Left cardiac atrium (tissue), 4 donors: ENCODE results near the gene CTBP2. TPM values are rescaled to one million over a fixed set of nuclear protein-coding genes. Genes with fewer than 3 reads are reported as not detected.
A peak's percentile ranks its signal among the peaks of the same experiment; 100 is the strongest.

Experiments
- ATAC-seq, 2 donors: fragments of 200-7000 bp; cut with Tn5 transposase; one replicate each; pipeline ENCODE4 v1.9.1; 2020; ENCODE audit warnings: mild to moderate bottlenecking in 2 of 2, moderate library complexity in 2 of 2
- DNase-seq: peaks from one replicate; pipeline ENCODE4 v3.0.0-alpha.2; 2020
- intact Hi-C, 2 donors: fragments of 100-400 bp; cut with DNase I; formaldehyde crosslinking; loops; one replicate each; pipeline versions ENCODE4 v1.14.1 to v1.15.1; 2022 to 2023
- total RNA-seq, 2 donors: library from RNA; stranded (reverse); fragmentation: NEBNext Ultra II Directional; extraction: Animal tissue kit (Norgen Biotek cat#: 25700); gene quantifications; one replicate each; pipeline ENCODE4 v1.2.1, GENCODE V29; 2021
- donor health status: DM: no; HTN: yes; CAD: no.
- donor health status: DM: no; HTN: yes; CAD: no; lungs with severe emphysema.
- donor health status: DM: yes; HTN: yes; CAD: no.
- donor health status: Dilated cardiomyopathy.

The CTBP2 gene
- total RNA-seq, 2 donors from 2014 or later: 30.8 to 36.8 TPM

DNA sequence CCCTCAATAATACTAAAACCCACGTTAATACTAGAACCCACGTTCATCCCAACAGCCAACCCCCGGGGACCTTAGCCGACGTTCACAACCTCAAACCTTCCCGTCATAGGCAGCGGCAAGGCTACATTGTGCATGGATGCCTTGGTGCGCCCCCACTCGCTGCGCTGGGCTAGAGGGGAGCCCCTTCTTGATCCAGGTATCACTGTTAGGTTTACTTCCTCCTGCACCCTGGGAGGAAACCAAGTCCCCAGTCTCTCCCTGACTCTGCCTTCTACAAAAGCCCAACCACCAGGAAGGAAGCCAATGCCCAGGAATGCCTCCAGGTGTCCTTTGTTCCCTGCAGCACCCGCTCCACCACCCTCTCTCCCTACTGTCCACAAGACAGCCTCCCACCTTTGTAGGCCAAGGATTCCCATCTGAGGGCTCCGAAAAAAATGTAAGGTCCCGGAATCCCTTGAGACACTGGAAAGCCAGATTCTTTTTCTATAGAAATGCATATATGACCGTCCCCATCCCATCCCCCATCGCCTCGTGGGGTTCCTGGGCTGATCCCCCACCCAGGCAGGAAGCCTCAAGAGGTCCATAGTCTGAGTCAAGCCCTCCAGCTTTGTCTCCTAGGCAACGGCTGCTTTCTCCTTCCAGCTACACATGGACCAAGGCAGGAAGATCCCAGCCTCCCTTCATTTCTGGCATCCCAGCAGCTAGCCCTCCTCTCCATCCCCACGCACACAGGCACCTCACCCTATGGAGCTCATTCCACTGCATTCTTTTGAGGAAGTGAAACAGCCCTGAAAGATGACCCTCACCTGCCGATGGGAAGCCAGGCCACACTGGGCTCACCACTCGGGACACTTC lies 25.2 kb downstream of the CTBP2 start:
- ATAC-seq (no peak), DNase-seq (no peak)
- intact Hi-C loops: no loop called here

DNA sequence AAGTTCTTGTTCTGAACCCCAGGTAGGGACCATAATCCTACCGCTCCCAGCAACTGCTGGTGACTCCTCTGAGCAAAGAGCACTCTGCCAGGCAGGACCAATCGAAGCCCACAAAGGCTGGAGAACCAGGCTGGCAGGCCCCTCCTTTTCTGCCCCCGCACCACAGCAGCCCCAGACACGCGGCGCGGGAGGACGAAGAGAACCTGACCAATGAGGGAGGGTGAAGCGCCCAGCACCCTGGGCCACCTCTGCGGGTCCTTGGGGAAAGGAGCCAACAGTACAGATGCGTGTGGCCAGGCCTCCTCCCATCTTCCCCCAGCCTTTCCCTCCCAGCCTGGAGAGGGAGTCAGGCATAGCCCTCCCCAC lies 25.9 kb downstream of the CTBP2 start:
- ATAC-seq: no peak
- no peak for DNase-seq
- intact Hi-C loops: no loop called here

DNA sequence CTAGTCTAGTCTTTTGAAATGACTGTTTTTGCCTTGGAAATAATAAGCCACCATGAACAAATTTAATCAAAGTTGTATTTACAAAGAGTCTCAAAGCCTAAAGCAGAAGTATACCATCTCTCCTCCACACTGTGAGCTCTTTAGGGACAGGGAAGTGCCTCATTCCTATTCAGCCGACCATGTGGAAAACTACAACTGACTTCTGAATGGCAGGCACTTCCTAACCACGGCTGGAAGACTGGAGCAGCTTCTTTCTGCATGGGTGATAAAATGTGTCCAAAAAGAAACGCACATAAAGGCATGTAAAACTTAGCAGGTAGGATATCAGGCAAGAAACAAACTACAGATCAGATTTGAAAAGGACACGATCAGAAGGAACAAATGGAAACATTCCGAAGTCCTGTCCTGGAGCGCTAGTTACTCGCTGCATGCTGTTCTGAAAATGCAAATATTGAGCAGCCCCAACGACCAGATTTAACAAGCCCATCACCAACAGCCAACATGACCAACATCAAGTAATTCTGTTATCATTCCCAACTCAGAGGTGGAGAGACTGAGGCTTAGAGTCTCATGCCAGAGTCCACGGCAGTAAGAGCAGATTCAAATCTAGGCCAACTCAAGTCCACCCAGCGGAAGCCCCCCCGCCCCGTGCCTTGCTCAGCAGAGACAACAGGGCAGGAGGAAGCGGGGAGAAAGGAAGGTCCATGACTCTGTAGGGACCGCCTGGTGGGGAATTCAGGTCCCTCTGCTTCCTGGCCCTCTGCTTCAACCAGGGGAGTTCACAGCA lies 26.5 kb downstream of the CTBP2 start:
- intact Hi-C loops: no loop called here
- DNase-seq (no peak), ATAC-seq (no peak)

DNA sequence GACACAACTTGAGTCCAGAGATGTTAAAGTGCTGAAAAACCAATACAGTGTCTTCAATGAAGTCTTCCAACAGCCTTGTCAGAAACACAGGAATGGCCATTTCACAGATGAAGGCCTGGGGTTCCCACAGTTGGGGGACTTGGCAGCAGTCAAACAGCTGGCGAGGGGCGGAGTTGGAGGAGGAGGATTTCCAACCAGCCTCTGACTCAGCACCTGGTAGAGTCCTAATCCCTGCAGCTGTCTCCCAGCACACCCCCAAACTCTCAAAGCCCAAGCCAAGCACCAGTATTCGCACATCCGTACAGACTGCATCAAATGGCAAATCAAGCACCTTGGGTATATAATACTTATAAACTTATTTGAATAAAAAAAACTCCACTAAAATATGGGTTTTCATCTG lies 28.0 kb downstream of the CTBP2 start:
- intact Hi-C loops: no loop called here
- ATAC-seq (no peak), DNase-seq (no peak)

DNA sequence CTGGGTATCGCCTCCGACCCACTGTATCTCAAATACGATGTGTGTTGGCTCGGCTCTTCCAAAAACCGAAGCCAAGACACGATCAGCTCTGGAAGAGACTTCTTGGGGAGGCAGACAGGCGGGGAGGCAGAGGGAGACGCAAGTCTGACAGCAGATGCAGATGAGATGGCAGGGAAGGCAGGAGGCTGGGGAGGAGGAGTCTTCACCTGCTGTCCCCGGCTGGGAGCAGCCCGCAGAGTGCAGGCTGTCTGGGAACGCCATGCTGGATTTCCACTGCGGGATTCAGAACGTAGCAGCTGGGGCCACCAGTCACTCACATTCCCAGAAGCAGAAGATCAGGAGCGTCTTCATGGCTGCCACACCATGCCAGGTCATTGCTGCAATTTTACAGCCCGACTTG lies 29.4 kb downstream of the CTBP2 start:
- no peak for ATAC-seq
- intact Hi-C loops: no loop called here
- DNase-seq: no peak

DNA sequence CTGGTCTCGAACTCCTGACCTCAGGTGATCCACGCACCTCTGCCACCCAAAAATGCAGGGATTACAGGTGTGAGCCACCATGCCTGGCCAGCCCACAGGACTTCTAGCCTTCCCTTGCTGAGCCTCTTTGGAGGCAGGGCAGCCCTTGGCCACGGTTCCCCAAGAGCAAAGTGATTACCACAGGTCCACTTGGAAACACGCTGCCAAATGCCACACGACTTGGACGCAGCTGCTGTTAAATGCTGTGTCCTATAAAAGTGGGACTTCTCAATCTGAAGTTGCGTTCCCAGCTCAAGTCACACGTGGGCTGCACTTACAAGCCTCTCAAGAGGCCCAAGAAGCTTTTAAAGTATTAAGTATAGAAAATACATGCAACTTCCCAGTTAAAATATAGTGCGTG lies 30.1 kb downstream of the CTBP2 start:
- DNase-seq (no peak), ATAC-seq (no peak)
- intact Hi-C loops: no loop called here

DNA sequence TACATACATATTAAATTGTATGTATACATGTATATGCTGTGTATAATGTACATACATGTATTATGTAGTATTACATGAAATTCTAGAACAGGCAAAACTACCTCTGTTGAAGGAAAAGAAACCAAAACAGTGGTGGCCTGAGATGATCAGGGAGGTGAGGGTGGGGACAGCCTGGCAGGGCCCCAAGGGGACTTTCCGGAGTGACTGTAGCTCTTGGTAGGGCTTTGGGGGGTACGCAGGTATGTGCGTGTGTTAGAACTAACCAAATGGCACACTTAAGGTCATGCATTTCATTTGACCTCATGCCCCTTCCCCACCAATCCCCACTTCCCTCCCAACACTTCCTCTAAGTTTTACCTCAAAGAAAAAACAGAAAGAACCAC lies 31.3 kb downstream of the CTBP2 start:
- ATAC-seq (no peak), DNase-seq (no peak)
- intact Hi-C loops: no loop called here

DNA sequence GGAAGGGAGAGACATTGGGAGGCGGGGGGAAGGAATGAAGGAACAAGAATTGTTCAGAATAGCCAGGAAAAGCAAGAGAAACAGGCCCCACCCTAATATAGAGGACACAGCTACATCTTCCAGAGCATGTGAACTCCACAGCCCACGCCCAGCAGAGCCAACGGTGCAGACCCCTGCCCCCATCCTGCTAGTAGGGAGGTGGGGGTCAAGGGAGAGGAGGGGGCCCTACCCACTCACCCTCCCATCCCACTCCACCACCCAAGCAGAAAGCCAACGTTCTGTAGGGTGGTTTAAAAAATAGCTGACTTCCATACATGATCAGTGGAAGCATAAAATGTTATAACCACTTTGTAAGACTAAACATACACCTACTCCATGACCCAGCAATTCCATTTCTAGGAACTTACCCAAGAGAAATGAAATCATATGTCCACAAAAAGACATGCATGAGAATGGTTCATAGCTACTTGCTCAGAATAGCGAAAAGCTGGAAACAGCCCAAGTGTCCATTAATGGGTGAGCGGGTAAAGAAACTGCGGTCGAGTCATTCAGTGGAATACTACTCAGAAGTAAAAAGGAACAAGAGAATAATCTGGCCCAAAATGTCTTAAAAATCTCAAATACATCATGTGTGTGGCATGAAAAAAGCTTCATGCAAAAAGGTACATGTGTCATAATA lies 31.8 kb downstream of the CTBP2 start:
- intact Hi-C loops: no loop called here
- no peak for DNase-seq
- ATAC-seq: no peak

DNA sequence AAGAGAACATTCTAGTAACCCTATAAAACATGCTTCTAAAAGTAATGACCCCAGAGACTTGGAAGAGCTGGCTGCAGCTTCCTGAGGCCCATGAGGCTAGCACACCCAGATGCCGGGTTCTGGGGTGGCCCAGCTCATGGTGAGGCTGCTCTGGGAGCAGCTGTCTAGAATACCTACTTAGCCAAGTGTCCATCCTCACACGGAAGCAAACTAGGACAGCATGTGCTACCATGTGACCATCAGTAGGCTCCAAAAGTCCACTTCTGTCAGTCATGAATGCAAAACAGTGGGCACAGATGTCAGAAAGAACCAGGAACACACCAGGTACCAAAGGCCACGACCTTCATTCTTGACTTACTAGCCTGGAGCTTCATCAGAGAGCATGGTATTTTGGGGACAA lies 32.4 kb downstream of the CTBP2 start:
- DNase-seq: no peak
- ATAC-seq: no peak
- intact Hi-C loops: no loop called here

DNA sequence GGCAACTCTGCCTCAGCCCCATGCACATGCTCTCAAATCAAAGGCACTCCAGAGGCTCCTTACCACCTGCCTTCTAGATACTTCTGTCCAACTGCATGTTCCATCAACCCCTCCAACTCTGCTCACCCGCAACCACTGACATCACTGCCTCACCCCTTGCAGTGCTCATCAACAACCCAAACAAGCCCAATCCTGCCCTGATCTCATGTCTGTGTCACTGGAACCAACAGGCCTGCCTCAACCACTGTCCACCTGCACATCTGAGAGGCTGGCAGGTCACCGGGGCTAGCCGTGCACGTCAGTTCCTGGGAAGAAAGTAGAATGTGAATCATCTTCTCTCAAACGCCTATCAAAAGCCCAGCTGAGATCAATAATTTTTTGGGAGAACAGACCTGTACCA lies 33.3 kb downstream of the CTBP2 start:
- DNase-seq (no peak), ATAC-seq (no peak)
- intact Hi-C loops: no loop called here

DNA sequence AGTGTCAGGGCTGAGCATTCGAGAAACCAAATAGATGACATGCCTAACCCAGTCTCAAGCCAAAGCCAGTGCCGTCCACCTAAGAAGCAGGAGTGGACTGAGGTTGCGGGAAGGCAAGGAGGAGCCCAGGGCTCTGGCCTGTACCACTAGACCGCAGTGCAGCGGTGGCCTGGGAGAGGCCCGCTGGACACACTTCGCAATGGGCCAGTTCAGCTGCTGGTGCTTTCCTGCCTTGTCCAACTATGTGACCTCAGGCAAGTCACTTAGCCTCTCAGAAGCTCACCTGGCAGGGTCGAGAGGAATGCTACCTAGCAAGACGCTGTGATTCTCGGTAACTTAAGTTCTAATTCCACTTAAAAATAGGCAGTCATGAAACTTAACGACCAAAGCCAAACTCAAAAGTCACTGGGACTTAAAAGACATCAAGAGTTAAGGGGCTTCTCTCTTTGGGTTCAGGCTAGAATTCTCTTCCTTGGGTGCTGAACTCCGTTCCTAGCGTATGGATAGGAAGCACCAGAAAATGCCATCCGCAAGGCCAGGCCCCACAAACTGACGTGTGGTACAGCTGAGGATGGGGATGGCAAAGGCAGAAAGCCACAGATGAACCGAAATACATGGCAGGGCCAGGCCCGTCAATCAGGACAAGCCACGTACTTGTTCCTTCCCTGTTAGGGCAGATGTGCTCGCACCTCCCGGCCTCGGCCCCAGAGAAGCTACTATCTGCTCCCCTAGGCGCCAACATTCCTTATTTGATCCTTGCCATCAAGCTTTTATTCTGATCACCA lies 34.2 kb downstream of the CTBP2 start:
- intact Hi-C loops: no loop called here
- DNase-seq (no peak), ATAC-seq (no peak)

DNA sequence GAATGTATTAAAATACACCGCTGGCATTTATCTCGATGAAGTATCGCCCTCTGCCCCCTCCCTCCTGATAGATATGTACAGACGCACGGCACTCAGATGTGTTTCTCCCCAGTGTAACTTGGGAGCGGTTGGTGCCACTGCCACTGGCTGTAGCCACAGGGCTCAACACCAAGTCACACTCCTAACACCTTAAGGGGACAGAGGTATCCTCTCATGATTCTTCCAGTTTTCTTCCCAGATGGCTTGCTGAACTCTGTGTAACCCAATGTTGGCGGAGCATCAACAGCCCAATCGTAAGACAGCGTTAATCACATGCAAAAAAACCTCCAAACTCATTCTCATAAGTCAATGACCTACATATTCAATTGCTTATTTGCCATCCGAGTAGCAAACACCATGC lies 35.5 kb downstream of the CTBP2 start:
- ATAC-seq (peak in 1 of 2 donors; percentile 10), DNase-seq (no peak)
- intact Hi-C loops: loop anchor here in 1 of 2 donors (5.0 kb wide), 1 partner anchor 43 kb away; no protein-coding TSS in a partner anchor

DNA sequence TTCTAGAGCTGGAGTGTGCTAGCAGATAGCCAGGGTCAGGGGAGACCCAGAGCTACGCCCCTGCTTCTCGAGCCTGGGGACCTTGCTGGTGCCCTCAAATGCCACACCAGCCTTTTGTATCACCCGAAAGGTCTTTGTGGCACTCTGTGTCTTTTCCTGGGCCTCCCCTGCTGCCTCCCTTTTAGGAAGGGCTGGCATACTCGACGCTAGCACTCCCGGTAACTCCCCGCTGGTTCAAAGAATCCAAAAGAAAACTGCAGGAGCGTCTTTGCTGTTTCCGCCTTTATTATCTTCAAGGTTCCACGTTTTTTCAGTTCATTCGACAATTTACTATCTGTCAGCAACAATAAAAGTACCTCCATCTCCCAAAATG lies 36.3 kb downstream of the CTBP2 start:
- no peak for DNase-seq
- intact Hi-C loops: loop anchor here in 1 of 2 donors (5.0 kb wide), 1 partner anchor 42 kb away; no protein-coding TSS in a partner anchor
- no peak for ATAC-seq

DNA sequence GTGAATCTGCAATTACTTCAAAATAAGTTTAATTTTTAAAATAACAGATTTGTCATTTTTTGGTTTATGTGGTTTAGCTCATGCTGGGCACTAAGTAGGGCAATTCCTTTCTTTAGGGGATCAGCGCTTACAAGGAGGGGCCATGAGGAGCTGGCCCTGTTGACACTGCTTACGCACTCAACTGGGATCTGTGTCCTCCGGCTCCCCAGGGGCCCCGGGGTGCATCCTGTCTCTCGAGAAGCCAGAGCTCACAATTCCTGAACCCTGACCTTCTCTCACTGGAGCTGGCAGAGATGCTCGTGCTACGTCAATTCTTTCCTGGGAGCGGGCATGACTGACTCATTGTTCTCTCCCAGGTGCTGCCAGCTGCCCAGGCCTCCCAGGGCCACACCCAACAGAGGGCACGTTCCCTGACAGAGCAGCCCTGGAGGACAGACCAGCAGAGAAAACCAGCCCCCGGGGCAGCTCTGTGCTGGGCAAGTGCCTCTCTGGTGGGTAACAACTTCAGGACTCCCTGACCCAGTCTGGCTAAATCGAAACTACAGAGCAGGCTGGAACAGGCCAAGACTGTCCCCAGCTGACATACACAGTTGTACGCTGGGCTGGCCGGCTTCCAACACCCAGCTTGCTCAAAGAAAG lies 36.8 kb downstream of the CTBP2 start:
- peak; percentile 83 to 91 for ATAC-seq
- intact Hi-C loops: loop anchor here in 1 of 2 donors (5.0 kb wide), 1 partner anchor 41 kb away; no protein-coding TSS in a partner anchor

DNA sequence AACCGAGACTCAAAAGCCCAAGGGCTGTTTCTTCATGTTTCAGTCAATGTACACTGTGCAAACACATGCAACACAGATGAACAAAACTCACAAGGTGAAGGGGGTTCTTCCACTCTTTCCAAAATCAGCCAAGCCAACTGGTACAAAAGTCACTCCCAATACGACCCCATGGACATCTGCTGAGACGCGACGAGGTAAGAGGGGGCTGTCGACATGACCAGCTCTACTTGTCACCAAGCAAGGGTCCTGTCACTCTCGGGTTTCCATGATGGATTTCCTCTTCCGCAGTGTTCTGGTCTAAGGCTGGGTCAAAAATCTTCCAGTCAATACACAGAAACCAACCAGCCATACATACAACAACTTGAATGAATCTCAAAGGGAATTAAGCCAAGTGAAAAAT lies 37.8 kb downstream of the CTBP2 start:
- intact Hi-C loops: loop anchor here in 1 of 2 donors (5.0 kb wide), 1 partner anchor 40 kb away; no protein-coding TSS in a partner anchor
- no peak for DNase-seq
- ATAC-seq: no peak

More for the DNA sequence above, 36.8 kb downstream of the CTBP2 start:
- DNase-seq: peak; percentile 89

DNA sequence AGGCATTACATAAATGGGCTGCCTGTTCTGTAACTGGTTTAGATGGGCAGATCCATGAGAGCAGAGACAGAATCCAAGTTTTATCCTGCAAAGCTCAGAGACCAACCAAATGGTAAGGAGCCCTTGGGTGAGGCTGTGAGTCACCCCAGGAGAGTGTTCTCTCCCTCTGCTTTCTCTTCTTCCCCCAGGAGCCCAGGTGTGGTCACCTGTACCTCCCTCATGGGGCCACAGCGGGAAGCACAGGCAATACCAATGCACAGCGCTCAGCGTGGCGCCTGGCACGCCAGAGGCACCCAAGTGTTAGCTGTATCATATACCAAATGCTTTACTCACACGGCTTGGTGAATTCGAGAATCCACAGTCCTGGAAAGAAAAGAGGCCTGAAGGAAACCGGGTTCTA lies 39.4 kb downstream of the CTBP2 start:
- no peak for DNase-seq
- intact Hi-C loops: loop anchor here in 1 of 2 donors (5.0 kb wide), 1 partner anchor 39 kb away; no protein-coding TSS in a partner anchor
- no peak for ATAC-seq

DNA sequence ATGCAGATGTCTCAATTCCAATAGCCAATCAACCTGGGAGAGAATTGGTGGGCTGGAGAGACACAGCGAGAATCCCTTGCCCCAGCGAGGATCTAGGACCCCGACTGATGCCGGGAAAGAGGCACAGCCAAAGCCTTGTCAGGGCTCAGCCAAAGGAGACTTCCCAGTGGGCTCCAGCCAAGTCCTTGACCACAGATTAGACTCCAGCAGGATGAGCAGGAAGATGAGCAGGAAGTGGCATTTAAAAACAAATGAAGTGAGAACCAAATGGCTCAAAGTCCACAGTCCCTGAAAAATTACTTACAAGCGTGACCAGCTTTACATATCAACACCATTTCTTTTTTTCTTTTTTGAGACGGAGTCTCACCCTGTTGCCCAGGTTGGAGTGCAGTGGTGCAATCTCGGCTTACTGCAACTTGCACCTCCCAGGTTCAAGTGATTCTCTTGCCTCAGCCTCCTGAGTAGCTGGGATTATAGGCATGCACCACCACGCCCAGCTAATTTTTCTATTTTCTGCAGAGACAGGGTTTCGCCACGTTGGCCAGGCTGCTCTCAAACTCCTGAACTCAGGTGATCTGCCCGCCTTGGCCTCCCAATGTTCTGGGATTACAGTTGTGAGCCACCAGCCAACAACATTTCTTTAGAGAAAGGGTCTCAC lies 40.2 kb downstream of the CTBP2 start:
- no peak for ATAC-seq
- DNase-seq: no peak
- intact Hi-C loops: loop anchor here in 1 of 2 donors (5.0 kb wide), 1 partner anchor 38 kb away; no protein-coding TSS in a partner anchor

DNA sequence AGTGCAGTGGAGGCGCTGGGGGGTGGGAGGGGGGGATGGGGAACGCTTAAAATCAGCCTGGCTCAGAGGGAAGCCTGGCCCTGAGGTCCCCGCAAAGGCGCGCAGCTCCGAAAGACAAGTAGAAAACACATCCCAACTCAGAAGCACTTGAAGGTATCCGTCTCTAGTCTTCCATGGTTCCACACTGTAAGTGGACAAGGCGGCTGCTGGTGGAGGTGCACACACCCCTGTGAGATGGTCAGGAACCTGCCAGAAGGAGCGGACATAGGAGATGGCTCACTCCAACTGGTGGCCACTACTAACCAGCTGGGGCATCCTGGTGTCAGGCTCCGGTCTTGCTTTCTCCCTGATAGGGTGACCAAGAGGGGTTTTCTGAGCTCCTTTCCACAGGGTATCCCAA lies 41.7 kb downstream of the CTBP2 start:
- intact Hi-C loops: no loop called here
- DNase-seq: no peak
- no peak for ATAC-seq
